HepG2 (cell line): Measurements from ENCODE around the gene ABCF1. TPM values are rescaled to one million over a fixed set of nuclear protein-coding genes. Genes with fewer than 3 reads are reported as not detected.
A peak's percentile ranks its signal among the peaks of the same experiment; 100 is the strongest.

Experiments used
- CBX1 ChIP-seq: IDR thresholded peaks from one replicate; pipeline ENCODE4 v1.6.1; 2016; ENCODE audit warnings: antibody characterized with exemption, low read depth
- HNRNPH1 ChIP-seq: fragments of 200-400 bp; formaldehyde crosslinking; optimal IDR thresholded peaks from 2 replicates; pipeline ENCODE3; 2017; ENCODE audit warnings: mild to moderate bottlenecking, low read depth, low read length
- KAT2B ChIP-seq: fragments of 150-350 bp; IDR thresholded peaks from 2 replicates; pipeline ENCODE4 v1.6.1; 2014; ENCODE audit warnings: low read depth, low read length, borderline replicate concordance
- ONECUT2 ChIP-seq: sonication (generic); formaldehyde crosslinking; IDR thresholded peaks from 2 replicates; pipeline ENCODE4 v1.4.0; 2020; ENCODE audit warnings: missing genetic modification reagents
- PRMT3 ChIP-seq: sonication (generic); formaldehyde crosslinking; IDR thresholded peaks from 2 replicates; pipeline ENCODE4 v1.8.1; 2022; ENCODE audit warnings: low read depth, mild to moderate bottlenecking, moderate library complexity, missing genetic modification reagents, borderline replicate concordance
- RARG ChIP-seq: sonication (generic); formaldehyde crosslinking; IDR thresholded peaks from 2 replicates; pipeline ENCODE4 v1.4.0; 2020; ENCODE audit warnings: low read depth, mild to moderate bottlenecking, missing genetic modification reagents
- SMAD3 ChIP-seq: sonication (generic); formaldehyde crosslinking; IDR thresholded peaks from 2 replicates; pipeline ENCODE4 v1.4.0; 2020; ENCODE audit warnings: missing genetic modification reagents
- TRIM24 ChIP-seq: sonication (generic); formaldehyde crosslinking; IDR thresholded peaks from 2 replicates; pipeline ENCODE4 v1.8.0; 2022; ENCODE audit warnings: mild to moderate bottlenecking, missing genetic modification reagents
- ZBTB2 ChIP-seq: sonication (generic); formaldehyde crosslinking; IDR thresholded peaks from 2 replicates; pipeline ENCODE4 v1.8.0; 2022; ENCODE audit warnings: low read depth, missing genetic modification reagents
- ZBTB40 ChIP-seq, 2 experiments: fragments of 450-650 bp in 1 of 2; sonication (generic) in 1 of 2; formaldehyde crosslinking in 1 of 2; IDR thresholded peaks; 2 replicates each; pipeline versions ENCODE4 v1.6.1 to v1.8.0; 2016 to 2022; ENCODE audit warnings: antibody characterized with exemption in 1 of 2, mild to moderate bottlenecking in 1 of 2, missing genetic modification reagents in 1 of 2
- ZNF703 ChIP-seq: sonication (generic); formaldehyde crosslinking; IDR thresholded peaks from 2 replicates; pipeline ENCODE4 v1.5.1; 2020; ENCODE audit warnings: missing genetic modification reagents, mild to moderate bottlenecking, moderate library complexity, borderline replicate concordance
- polyA plus RNA-seq, 8 experiments: library from polyadenylated mRNA; depleted of rRNA in 3 of 8; stranded (reverse) in 7 of 8; unstranded in 1 of 8; fragments of >200 nt; fragmentation: Illumina TruSeq in 4 of 8; extraction: Trizol in 4 of 8; gene quantifications; 2 replicates each; pipeline versions ENCODE4 v1.2.1 to v1.2.3, GENCODE V29; 2011 to 2016; ENCODE audit warnings: low read depth in 4 of 8, missing spikeins in 1 of 8, mixed read lengths in 1 of 8; ENCODE audit not compliant: insufficient read depth in 1 of 8
- total RNA-seq, 5 experiments: library from RNA; depleted of rRNA; stranded (reverse); fragments of >200 nt; fragmentation: Illumina TruSeq; extraction: Trizol; gene quantifications; 2 replicates each; pipeline ENCODE4 v1.2.3, GENCODE V29; 2016; ENCODE audit warnings: low read depth in 1 of 5
- TF ChIP-seq, protein P1 (sequence below): sonication (generic); formaldehyde crosslinking; IDR thresholded peaks from 2 replicates; pipeline ENCODE4 v1.5.0; 2020; ENCODE audit warnings: missing genetic modification reagents
- TF ChIP-seq, protein P2 (sequence below): sonication (generic); formaldehyde crosslinking; IDR thresholded peaks from 2 replicates; pipeline ENCODE4 v1.8.1; 2023; ENCODE audit warnings: missing genetic modification reagents, mild to moderate bottlenecking, borderline replicate concordance
- TF ChIP-seq, protein P3 (sequence below): sonication (generic); formaldehyde crosslinking; IDR thresholded peaks from 2 replicates; pipeline ENCODE4 v1.4.0; 2020; ENCODE audit warnings: mild to moderate bottlenecking, missing genetic modification reagents

Gene ABCF1
- total and polyA plus RNA-seq, 2 of the 13 experiments (the other 11 are each of a cell fraction or from before 2014, with no cell fraction given): 25.4 to 98.9 TPM

DNA sequence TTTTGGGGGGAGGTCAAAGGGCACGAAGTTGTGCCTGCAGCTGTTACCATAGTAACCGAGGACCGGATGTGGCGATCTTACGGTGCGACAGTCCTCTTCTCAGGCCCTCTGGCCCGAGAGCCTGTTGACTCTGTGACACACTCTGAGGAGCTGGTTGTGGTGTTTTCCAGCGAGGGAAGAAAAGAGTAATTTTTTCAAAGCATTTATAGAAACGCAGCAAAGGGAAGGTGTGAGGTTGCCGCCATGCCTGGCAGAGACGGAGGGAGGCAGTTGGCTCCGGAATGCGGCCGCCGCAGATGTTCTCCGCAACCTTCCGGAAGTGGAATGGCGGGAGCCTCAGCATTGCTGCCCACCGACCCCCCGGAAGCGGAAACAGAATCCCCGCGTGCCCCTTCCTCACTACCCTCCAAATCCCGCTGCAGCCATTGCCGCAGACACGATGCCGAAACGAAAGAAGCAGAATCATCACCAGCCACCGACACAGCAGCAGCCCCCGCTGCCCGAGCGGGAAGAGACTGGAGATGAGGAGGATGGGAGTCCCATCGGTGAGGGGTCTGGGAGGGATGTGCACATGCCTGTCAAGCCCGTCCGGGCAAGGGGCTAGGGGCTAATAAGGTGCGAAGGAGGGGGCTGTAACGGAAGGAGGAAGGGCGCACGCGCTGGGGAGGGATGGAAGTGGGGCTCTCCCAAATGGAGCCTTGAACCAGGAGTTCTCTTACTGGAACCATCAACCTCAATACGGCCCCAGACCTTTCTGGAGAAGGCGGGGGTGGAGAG, 14.1 kb upstream of the ABCF1 start, which contains the start of gene PRR3 (continued):
- TF ChIP-seq, protein P1, sequence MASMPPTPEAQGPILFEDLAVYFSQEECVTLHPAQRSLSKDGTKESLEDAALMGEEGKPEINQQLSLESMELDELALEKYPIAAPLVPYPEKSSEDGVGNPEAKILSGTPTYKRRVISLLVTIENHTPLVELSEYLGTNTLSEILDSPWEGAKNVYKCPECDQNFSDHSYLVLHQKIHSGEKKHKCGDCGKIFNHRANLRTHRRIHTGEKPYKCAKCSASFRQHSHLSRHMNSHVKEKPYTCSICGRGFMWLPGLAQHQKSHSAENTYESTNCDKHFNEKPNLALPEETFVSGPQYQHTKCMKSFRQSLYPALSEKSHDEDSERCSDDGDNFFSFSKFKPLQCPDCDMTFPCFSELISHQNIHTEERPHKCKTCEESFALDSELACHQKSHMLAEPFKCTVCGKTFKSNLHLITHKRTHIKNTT (CRISPR knock-in tag): no peak
- TF ChIP-seq ZNF703 (CRISPR knock-in tag): peak; percentile 92
- peak; percentile 76; the same call in 1 of the 2 replicates for TF ChIP-seq RARG (CRISPR knock-in tag)
- TF ChIP-seq, protein P2, sequence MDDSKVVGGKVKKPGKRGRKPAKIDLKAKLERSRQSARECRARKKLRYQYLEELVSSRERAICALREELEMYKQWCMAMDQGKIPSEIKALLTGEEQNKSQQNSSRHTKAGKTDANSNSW (CRISPR knock-in tag): peak; percentile 96
- peak; percentile 94 for TF ChIP-seq ZBTB40 (IDR thresholded peaks at IDR 0.05)
- TF ChIP-seq ZBTB40 (CRISPR knock-in tag; IDR thresholded peaks at IDR 0.05): peak; percentile 92
- TF ChIP-seq ZBTB2 (CRISPR knock-in tag): peak; percentile 52; the same call in 1 of the 2 replicates
- TF ChIP-seq, protein P3, sequence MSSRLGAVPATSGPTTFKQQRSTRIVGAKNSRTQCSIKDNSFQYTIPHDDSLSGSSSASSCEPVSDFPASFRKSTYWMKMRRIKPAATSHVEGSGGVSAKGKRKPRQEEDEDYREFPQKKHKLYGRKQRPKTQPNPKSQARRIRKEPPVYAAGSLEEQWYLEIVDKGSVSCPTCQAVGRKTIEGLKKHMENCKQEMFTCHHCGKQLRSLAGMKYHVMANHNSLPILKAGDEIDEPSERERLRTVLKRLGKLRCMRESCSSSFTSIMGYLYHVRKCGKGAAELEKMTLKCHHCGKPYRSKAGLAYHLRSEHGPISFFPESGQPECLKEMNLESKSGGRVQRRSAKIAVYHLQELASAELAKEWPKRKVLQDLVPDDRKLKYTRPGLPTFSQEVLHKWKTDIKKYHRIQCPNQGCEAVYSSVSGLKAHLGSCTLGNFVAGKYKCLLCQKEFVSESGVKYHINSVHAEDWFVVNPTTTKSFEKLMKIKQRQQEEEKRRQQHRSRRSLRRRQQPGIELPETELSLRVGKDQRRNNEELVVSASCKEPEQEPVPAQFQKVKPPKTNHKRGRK (CRISPR knock-in tag): no peak
- peak; percentile 80; the same call in 1 of the 2 replicates for TF ChIP-seq SMAD3
- TF ChIP-seq KAT2B: no peak
- no peak for TF ChIP-seq HNRNPH1
- TF ChIP-seq PRMT3 (CRISPR knock-in tag): peak; percentile 57; the same call in 1 of the 2 replicates
- TF ChIP-seq CBX1: peak; percentile 85
- TF ChIP-seq ONECUT2 (CRISPR knock-in tag): no peak
- TF ChIP-seq TRIM24 (CRISPR knock-in tag): no peak
